ENCODE measurements around the gene AP2B1. TPM values are rescaled to one million over a fixed set of nuclear protein-coding genes. Genes with fewer than 3 reads are reported as not detected.
A peak's percentile ranks its signal among the peaks of the same experiment; 100 is the strongest.

AP2B1 gene
- total and polyA plus RNA-seq, 9 of the 15 experiments (the other 6 are each of a cell fraction or from before 2014, with no cell fraction given), result 60.1 to 287 (median 105) TPM

GRCh38 chr17:35731917-35732805, 145.0 kb downstream of the AP2B1 start:
- POLR2A ChIA-PET, result interaction anchor here (1.2 to 1.6 kb wide), 2 partner anchors 9 to 11 kb away, joined by 3 to 6 read pairs; no protein-coding TSS in a partner anchor
- peak overlapping the region; percentile 41 for H3K4me3 ChIP-seq
- H4K20me1 ChIP-seq (replicated peaks; ENCODE audit: control insufficient read depth, insufficient read depth, low read length), result peaks cover 3% of the 10 kb centered on the region; the same call in 1 of the 2 replicates
- BruUV-seq (replicated peaks), result no TSS peak
- CTCF ChIA-PET (ENCODE audit: low intra/inter-chr PET ratio), result no interaction called here
- H3K9me3 ChIP-seq (replicated peaks; ENCODE audit: control insufficient read depth, insufficient read depth, low read depth, low read length), result no peaks in the 10 kb centered on the region
- in situ Hi-C loops (cut with MboI), result loop anchor here (25.0 kb wide), 1 partner anchor 1295 kb away; no protein-coding TSS in a partner anchor
- H2AFZ ChIP-seq (ENCODE audit: low read depth, low read length), result no peak overlapping the region
- H3K36me3 ChIP-seq (ENCODE audit: control insufficient read depth, insufficient read depth, low read length), result peaks cover 5% of the 10 kb centered on the region; the same call in 1 of the 3 replicates
- H3K27me3 ChIP-seq (ENCODE audit: control insufficient read depth in 2 of 2, insufficient read depth in 2 of 2, low read length in 2 of 2), result peaks cover 19 to 44% of the 10 kb centered on the region in 2 experiments; a peak in 4 of 5 replicates
- no peaks in the 10 kb centered on the region for H3K9me1 ChIP-seq (ENCODE audit: control insufficient read depth, insufficient read depth, low read length)
- no peak overlapping the region for H3K27ac ChIP-seq (ENCODE audit: extremely low read depth, low read depth, low read length)
- no peak for FAIRE-seq
- H3K4me1 ChIP-seq (replicated peaks in 1 of 2; ENCODE audit: control insufficient read depth in 2 of 2, insufficient read depth in 2 of 2, low read length in 2 of 2), result peaks cover 3 to 17% of the 10 kb centered on the region in 2 experiments; a peak in 3 of 5 replicates
- no peak for ATAC-seq
- no peak overlapping the region for H3K4me2 ChIP-seq (ENCODE audit: insufficient read depth, low read length)
- 52% methylated on average over 9 of the region's 47 CpGs for WGBS (ENCODE audit: insufficient coverage, low coverage, missing lambda C conversion rate)
- TF ChIP-seq ARHGAP35 (IDR thresholded peaks at IDR 0.05; ENCODE audit: partially characterized antibody) (no peak), POLR2G (IDR thresholded peaks at IDR 0.05; ENCODE audit: low read depth, low read length) (peak; percentile 5; the same call in 1 of the 2 replicates), MEF2A (IDR thresholded peaks at IDR 0.05; ENCODE audit: control insufficient read depth, low read depth, low read length) (no peak)
- intact Hi-C loops (cut with micrococcal nuclease), result loop anchor here (5.0 kb wide), 1 partner anchor 175 kb away; no protein-coding TSS in a partner anchor
- no peak for DNase-seq (ENCODE audit: extremely low read depth in 1 of 4, low spot score in 3 of 4)
- H3K79me2 ChIP-seq (ENCODE audit: control insufficient read depth, insufficient read depth, low read length), result no peaks in the 10 kb centered on the region
- peak overlapping the region in 1 of 2 experiments; percentile 61; a peak in 2 of 4 replicates for H3K9ac ChIP-seq (ENCODE audit: insufficient read depth in 1 of 2, low read depth in 2 of 2, low read length in 2 of 2)

All from K562 (cell line).